Activated CD8-positive, alpha-beta memory T cell treated with anti-CD3 and anti-CD28 coated beads, Interleukin-2, amount 50 U/mL, for 1 hour (primary cell): ENCODE results near the gene PTCRA.
"Not testable (repeated sequence)": the region's sequence is repeated elsewhere in the genome, so short reads cannot be mapped to it uniquely, and the experiment has no call there.

ENCODE experiments used
- DNase-seq: peaks from one replicate; pipeline ENCODE4 v3.0.0-alpha.2; 2020; ENCODE audit errors: extremely low read depth

Gene PTCRA, protein sequence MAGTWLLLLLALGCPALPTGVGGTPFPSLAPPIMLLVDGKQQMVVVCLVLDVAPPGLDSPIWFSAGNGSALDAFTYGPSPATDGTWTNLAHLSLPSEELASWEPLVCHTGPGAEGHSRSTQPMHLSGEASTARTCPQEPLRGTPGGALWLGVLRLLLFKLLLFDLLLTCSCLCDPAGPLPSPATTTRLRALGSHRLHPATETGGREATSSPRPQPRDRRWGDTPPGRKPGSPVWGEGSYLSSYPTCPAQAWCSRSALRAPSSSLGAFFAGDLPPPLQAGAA

DNA sequence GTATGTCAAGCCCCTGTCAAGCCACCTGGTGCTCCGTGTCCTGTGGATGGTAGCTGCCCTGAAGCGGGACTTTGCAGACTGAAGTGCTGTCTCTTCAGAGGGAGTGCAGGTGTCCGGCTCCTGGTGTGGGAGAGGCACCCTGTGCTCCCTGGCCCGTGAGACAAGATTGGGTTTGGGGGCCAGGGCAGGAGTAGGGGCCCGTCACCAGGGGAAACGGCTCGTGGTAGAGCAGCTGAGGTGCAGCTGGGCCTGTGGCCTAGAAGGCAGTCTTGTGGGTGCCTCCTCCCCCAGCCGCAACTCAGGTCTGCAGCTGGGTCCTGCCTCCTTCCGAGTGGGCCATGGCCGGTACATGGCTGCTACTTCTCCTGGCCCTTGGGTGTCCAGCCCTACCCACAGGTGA is at the start of gene PTCRA:
PTCRA (plus strand) TSS at position 322 of the 400 bp plus-strand sequence; CDS start at position 339, 17 bp downstream.
- no peak for DNase-seq

DNA sequence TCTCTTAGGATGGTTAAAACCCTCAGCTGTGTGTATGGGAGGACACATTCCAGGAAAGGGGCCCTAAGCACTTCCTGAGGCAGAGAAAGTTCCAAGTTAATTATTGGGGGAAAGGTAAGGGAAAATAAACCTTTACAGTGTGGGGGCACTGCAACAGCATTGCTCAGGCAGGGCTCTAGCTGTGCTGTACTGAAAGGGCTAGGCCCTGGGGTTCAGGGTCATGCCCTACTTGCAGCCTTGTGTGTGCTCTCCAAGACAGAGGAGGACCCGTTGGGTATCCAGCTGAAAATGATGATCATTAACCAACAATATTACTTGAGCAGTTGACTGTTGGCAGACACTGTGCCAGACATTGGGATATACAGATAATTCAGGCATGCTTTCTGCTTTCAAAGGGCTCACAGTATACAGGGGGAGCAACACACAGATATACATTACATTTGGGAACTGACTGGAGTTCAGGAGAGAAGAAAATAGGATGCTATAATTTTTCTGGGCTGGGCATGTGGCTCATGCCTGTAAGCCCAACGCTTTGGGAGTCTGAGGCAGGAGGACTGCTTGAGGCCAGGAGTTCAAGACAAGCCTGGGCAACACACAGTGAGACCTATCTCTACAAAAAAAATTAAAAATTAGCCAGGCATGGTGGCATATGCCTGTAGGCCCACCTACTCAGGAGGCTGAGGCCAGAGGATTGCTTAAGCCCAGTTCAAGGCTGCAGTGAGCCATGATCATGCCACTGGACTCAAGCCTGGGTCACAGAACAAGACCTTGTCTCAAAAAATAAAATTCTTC is 45.5 kb upstream of the PTCRA start:
- no peak for DNase-seq

DNA sequence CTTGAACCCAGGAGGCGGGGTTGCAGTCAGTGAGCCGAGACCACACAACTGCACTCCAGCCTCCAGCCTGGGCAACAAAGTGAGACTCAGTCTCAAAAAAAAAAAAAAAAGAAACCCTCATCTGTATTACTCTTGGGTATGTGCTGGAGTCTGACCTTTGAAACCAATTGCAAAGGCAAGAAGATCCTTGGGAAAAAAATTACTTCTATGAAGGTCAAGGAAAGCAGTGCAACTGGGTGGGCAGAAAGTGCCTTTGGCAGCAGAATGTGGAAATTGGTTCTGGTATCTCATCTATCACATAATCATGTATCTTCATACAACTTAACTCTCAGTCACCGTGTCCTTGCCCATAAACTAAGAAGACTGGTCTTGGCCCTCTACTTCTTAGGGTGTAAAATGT is 44.1 kb upstream of the PTCRA start:
- no peak for DNase-seq

DNA sequence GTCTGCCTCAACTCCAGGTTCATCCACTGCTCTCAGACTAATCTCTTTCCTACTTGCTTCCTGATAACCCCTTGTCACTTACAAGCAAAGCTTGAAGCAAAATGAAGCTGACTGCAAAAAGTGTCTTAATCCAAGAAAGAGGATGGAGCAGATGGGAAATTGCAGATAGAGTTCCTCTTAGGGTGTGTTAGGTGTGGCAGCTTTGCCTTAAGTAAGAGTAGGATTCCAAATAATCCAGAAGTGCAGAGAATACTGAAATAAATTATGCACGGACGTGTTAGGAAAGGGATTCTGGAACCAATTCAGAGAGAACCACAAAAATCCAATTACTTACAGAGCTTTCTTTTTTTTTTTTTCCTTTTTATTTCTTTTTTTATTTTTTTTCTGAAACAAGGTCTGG is 42.5 kb upstream of the PTCRA start:
- no peak for DNase-seq

DNA sequence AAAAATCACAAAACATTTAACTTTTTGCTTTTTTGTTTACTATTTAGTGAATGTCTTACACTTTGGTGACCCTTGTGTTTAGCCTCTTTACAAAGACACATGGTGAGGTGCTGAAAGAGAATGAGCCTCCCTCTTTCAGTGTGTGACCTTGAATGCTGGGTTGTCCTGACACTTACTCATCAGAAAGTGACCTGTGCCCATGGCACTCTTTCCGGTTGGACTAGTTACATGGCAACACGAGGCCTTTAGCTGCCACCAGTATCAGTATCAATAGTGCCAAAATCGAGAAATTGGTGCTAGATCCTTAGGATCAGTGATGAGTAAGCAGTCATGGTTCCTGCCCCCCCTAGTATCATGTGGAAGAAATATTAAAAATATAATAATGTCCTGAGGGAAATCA is 38.2 kb upstream of the PTCRA start:
- no peak for DNase-seq

DNA sequence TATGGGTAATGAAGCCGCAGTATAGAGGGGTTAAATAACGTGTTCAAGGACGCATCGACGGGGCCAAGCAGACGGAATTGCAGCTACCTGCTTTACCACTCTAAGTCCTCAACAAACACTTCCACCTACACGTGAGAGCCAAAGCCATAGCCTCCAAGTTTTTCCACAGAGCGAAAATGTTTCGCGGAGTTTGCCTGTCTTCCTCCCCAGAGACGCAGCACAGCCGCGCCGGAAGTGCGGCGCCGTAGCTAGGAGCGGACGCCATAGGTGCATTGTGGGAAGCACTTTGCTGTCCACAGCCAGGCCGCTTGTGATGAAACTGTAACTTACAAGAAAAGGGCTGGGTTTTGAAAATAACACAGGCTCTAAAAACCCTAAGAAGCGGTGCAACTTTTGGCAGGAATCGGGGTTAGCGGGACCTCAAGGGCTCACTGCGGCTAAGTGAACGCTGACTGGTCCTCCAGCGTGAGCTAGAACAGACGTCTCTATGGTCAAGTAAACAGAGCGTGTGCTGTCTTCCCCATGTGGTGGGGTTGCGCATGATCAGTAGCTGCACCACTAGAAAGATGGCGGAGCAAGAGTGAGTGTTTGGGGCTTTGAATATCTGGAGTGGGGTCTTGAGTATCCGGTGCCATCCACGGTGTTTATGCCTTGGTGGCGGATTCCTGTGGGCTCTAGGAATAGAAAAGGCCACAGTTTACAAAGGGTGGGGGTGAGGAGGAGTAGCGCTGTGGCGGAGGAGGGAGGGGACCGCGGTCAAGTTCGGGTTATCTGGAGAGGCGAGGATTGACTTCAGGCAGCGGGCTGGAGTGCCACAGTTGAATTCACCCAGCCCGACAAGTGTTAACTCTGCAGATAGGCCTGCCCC is 36.2 kb upstream of the PTCRA start, which contains the start of gene RPL7L1:
RPL7L1 (plus strand) TSS at position 245 of the 868 bp plus-strand sequence; CDS start at position 540, 295 bp downstream.
- peak; percentile 70 for DNase-seq

DNA sequence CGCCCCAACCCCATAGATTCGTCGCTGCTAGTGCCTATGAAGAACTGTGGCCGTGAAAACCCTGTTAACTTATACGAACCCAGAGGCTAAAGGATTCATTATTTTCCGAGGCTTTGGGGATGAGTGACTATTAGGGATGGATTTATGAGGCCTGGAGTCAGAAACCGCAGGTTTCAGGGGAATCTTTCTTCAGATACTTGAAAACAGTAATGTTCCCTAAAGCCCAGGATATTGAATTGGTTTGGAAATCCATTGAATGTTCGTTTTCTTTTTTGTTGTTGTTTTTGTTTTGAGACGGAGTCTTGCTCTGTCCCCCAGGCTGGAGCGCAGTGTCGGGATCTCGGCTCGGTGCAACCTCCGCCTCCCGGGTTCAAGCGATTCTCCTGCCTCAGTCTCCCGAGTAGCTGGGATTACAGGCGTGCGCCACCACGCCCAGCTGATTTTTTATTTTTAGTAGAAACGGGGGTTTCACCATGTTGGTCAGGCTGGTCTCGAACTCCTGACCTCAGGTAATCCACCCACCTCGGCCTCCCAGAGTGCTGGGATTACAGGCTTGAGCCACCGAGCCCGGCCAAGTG is 35.5 kb upstream of the PTCRA start:
- not testable (repeated sequence) for DNase-seq

DNA sequence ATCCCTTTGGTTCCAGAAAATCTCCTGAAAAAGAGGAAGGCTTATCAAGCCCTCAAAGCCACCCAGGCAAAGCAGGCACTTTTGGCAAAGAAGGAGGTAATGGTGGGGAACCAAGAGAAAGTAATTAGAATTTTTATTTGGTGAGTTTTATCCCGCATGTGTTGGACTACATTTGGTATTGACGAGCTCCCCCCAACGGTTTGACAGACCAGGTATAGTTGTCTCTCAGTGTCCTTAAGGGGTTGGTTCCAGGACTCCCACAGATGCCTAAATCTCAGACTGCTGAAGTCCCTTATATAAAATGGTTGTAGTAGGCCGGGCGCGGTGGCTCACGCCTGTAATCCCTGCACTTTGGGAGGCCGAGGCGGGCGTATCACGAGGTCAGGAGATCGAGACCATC is 35.0 kb upstream of the PTCRA start:
- DNase-seq: not testable (repeated sequence)

DNA sequence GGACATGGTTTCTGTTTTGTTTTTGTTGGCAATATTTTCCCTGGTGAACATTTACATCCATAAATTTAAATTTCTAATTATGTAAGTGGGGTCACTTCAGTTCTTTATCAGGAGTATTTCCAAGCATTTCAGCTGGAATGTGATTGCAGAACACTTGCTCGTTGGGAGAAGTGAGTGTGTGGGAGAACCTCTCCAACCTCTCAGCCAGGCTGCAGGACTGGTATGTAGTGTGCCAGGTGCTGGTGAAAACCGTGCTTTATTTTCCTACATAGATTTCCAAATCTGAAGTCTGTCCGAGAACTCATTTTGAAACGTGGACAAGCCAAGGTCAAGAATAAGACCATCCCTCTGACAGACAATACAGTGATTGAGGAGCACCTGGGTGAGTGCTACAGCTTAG is 30.2 kb upstream of the PTCRA start:
- no peak for DNase-seq

DNA sequence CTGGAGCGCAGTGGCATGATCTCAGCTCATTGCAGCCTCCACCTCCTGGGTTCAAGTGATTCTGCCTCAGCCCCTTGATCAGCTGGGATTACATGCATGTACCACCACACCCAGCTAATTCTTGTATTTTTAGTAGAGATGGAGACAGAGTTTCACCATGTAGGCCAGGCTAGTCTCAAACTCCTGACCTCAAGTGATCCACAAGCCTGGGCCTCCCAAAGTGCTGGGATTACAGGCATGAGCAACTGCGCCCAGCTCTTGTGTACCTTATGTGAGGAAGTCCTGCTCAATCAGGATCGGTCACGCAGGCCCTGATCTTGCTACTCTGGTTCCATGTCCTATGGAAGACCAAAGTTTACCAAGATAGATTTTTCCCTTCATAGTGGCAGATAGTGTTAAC is 27.7 kb upstream of the PTCRA start:
- DNase-seq: not testable (repeated sequence)

DNA sequence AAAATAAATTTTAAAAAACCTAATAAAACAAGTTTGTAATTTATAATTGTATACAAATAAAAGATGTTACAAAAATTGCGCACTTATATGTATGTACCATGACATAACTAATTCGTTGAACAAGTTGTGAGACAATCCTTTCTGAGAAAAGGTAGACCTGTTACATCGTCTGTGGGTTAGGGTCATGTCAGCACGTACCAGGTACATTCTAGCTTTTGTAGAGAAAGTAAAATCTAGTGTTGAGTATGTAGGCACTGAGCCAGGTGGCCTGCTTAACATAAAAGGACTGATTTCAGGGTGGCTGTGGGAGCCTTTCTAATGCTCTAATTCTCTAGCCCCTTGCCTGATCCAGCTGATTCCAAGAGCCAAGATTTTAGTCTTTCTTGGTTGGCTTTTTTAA is 26.0 kb upstream of the PTCRA start:
- no peak for DNase-seq

DNA sequence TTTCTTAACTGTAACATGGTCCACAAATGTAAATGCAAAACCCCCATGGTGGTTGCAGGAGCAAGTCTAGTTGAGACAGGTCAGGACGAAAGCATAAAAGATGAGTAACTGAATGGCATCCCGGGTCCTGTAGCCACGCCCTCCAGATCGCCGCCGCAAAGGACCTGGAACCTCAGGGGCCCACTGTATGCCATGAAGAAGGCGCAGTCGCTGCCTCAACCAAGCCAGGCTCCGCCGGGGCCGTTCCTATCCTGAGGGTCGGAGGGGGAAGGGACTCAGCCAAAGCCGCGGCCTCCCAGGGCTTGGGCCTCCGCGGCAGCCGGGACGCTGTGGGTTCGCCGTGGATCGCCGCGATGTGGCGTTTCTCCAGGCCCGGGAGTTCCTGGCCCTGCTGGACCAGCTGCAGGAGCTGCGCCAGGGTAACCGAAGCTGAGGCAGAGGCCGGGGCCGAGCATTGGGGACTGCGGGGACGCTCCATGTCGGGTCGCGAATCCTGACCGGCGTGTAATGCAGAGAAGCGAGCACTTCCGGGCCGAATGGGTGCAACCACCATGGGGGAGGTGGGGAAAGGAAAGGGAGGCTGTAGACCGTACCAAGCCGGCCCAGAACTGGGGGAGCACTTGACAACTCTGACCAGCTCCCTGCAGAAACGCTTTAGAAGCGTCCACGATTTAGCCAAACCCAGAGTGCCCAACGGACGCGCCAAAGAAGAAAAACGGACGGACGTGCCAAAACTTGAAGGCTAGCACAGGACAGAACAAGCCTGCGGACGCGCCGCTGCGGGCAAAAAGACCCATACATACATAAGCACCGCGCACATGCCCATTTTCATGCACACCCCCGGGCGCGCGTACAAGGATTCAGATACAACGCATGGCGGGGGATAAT is 25.3 kb upstream of the PTCRA start:
- peak; percentile 81 for DNase-seq

DNA sequence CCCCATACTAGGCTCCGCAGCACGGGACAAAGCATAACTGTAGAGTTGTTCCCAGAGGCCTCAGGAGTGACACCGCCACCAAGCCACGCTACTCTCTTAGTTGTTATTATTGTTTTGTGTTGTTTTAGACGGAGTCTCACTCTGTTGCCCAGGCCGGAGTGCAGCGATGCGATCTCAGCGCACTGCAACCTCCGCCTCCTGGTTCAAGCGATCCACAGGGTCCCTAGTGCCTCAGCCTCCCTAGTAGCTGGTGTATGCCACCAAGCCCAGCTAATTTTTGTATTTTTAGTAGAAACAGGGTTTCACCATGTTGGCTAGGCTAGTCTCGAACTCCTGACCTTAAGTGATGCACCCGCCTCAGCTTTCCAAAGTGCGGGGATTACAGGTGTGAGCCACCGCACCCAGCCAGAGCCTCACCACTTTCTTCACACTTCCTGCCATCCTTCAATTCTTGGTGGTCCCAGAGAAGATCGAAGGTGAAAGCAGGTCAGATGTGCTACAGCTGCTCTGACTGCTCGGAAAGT is 24.6 kb upstream of the PTCRA start:
- DNase-seq: no peak

DNA sequence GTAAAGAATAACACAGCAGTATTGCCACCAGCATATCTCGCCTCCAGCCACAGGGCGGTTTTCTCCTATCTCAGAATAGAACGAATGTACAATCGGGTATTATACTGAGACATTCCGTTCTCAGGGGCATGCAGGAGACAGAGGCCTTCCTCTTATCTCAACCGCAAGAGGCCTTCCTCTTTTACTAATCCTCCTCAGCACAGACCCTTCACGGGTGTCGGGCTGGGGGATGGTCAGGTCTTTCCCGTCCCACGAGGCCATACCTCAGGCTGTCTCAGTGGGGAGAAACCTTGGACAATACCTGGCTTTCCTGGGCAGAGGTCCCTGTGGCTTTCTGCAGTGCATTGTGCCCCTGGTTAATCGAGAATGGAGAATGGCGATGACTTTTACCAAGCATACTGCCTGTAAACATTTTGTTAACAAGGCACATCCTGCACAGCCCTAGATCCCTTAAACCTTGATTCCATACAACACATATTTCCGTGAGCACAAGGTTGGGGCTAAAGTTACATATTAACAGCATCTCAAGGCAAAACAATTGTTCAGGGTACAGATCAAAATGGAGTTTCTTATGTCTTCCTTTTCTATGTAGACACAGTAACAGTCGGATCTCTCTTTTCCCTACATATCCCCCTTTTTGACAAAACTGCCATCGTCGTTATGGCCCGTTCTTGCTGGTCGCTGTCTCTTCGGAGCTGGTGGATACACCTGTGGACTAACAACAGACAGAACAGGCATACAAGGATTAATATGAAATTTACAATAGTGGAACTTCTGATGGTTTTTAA is 21.6 kb upstream of the PTCRA start:
- not testable (repeated sequence) for DNase-seq

DNA sequence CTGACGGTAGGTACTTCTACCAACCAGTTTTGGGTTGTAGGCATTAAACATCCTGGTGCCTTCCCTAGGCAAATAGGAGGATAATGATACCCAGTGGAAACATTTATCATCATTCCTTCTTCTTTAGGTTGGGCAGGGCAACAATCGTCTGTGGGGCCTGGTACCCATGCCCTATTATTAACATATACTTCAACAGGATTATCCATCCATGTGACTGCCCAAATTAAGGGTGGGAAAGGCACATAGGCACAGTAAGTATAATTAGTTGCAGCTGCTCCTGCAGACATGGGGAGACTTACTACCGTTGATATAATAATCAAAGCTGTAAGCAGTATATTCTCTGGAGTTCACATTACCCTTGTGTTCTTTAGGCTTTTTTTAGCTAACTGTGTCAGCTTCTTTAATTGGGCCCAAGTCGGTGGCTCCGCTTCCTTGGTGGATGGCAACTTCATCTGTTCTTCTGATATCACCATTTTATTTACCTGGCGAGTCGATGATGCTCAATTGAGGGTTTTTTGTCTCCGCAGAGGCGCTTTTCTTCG is 19.6 kb upstream of the PTCRA start:
- no peak for DNase-seq

DNA sequence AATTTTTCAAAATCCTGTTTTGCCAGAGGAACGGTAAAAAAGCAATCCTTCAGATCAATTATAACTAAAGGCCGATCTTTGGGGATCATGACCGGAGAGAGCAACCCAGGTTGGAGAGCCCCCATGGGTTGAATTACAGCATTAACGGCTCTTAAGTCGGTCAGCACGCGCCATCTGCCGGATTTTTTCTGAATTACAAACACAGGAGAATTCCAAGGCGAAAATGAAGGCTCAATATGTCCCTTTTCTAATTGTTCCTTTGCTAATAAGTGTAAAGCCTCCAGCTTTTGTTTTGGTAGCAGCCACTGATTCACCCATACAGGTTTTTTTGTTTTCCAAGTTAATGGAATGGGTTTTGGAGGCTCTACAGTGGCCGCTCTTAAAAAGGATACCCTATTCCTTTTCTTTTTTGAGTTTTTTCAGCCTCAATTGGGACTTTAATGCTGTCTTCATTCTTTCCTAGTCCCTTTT is 16.9 kb upstream of the PTCRA start:
- DNase-seq: peak; percentile 53

DNA sequence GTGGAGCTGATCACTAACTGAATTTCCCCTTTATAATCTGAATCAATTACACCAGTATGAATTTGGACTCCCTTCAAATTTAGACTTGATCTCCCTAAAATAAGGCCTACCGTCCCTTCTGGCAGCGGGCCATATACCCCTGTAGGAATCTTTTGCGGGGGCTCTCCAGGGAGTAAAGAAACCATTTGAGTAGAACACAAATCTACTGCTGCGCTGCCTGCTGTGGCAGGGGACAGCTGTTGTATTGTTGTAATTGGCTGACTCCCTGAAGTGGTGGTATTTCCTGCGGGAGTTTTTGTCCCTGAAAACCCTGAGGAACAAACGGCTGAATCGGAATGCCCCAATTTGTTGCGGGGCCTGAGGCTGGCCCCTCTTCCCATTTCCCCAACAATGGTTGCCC is 16.0 kb upstream of the PTCRA start:
- no peak for DNase-seq

DNA sequence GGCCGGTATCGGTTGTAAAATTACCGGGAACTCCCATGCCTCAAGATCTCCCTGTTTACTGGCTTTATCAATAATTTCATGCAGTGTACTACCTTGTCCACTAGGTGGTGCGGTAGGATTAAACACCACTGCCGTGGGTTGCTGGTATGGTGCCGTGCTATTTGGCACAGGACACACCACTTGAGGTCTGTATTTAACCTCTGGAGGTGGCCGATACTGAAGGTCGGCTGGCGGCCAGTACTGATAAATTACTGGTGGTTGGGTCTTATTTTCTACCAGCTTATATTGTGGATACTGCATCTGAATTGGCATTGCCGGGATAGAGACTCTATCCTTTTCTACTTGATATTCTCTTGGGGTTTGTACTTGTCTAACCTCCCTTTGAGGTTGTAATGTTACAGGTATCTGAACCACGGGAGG is 14.3 kb upstream of the PTCRA start:
- DNase-seq: peak; percentile 56
